ENCODE results near the gene ZNF30.
A peak's percentile ranks its signal among the peaks of the same experiment; 100 is the strongest.
"Not testable (repeated sequence)": the region's sequence is repeated elsewhere in the genome, so short reads cannot be mapped to it uniquely, and the experiment has no call there.

ZNF30 gene

DNA sequence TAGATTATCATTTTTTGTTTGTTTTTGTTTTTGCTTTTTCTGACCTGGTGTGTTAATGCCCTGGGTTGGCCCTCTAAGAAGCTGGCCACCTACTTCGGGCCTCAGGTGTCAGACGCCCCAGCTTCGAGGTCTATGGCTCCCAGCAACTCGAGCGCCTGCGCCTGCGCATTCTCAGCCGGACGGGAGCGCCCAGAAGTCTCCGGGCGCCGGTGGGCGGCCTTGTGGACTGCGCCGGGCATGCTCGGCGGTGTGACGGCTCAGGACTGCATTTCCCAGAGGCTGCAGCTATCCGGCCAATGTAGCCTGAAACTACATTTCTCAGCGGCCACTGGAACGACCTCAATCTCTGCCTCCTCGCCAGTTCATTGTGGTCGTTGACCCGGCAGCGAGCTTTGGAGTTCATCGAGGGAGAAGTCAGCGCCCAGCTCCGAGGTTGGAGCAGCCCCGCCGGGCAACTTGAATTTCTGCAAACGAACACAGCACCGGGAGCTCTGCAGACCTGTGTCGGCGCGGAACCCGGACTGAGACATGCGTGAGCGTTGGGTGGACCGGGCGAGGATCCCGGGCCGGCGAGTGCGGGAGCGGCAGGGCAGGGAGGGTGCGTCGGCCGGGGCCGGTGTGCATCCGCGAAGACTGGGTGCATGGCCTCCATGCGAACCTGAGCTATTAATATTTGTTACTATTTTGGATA is at the start of gene ZNF30:
Gene ZNF30, plus strand, starts transcription at position 219 of the 691 bp plus-strand sequence. CDS start 3,045 bp downstream, outside the sequence.
- TF ChIP-seq JUND (IDR thresholded peaks at IDR 0.05; ENCODE audit: low read depth) = no peak
- peak; percentile 90 to 91 for DNase-seq (ENCODE audit: low read depth in 1 of 2, low spot score in 1 of 2)
- in situ Hi-C loops (cut with HindIII; ENCODE audit: low pct_unique_long_range_greater_than_20kb, low sequenced_read_pairs) = no loop called here

DNA sequence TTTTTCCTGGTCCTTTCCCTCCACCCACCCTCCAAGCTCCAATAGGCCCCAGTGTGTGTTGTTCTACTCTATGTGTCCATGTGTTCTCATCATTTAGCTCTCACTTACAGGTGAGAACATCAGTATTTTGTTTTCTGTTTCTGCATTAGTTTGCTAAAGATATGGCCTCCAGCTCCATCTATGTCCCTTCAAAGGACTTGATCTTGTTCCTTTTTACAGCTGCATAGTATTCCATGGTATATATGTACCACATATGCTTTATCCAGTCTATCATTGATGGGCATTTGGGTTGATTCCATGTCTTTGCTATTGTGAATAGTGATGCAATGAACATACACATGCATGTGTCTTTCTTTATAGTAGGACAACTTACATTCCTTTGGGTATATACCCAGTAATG is 47.1 kb upstream of the ZNF30 start:
- no peak for DNase-seq (ENCODE audit: low read depth in 1 of 2, low spot score in 1 of 2)
- no peak for TF ChIP-seq JUND (IDR thresholded peaks at IDR 0.05; ENCODE audit: low read depth)
- in situ Hi-C loops (cut with HindIII; ENCODE audit: low pct_unique_long_range_greater_than_20kb, low sequenced_read_pairs) = no loop called here

DNA sequence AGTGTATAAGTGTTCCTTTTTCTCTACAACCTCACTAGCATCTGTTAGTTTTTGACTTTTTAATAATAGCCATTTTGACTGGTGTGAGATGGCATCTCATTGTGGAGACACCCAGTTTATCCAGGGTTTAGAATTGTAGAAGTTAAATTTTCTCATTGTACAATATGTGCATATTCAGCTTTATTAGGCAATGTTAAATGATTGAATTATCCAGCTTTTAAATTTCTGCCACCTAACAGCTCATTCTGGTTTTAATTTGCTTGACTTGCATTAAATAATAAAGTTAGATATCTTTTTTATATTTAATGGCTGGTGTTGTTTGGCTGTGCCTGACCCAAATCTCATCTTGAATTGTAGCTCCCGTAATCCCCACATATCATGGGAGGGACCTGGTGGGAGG is 46.7 kb upstream of the ZNF30 start:
- TF ChIP-seq JUND (IDR thresholded peaks at IDR 0.05; ENCODE audit: low read depth) = no peak
- no peak for DNase-seq (ENCODE audit: low read depth in 1 of 2, low spot score in 1 of 2)
- in situ Hi-C loops (cut with HindIII; ENCODE audit: low pct_unique_long_range_greater_than_20kb, low sequenced_read_pairs) = no loop called here

DNA sequence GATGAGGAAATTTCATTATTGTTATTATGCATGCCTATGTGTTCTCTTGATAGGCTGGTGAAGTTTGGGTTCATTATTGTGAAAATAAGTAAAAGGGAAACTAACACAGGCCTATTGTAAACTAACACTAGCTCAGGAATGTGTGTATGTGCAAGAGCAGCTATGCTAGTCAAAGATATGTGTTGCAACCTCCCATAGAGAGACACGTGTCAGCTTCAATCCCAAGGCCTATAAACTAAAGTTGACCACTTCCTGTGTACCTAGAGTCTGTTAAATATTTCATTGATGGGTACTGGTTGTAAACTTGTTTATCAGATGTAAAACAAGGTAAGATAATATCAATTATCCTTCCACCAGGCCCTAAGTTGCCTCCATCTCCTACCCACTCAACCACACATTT is 44.7 kb upstream of the ZNF30 start:
- in situ Hi-C loops (cut with HindIII; ENCODE audit: low pct_unique_long_range_greater_than_20kb, low sequenced_read_pairs) = no loop called here
- no peak for TF ChIP-seq JUND (IDR thresholded peaks at IDR 0.05; ENCODE audit: low read depth)
- DNase-seq (ENCODE audit: low read depth in 1 of 2, low spot score in 1 of 2) = peak in 1 of 2 experiments; percentile 33

DNA sequence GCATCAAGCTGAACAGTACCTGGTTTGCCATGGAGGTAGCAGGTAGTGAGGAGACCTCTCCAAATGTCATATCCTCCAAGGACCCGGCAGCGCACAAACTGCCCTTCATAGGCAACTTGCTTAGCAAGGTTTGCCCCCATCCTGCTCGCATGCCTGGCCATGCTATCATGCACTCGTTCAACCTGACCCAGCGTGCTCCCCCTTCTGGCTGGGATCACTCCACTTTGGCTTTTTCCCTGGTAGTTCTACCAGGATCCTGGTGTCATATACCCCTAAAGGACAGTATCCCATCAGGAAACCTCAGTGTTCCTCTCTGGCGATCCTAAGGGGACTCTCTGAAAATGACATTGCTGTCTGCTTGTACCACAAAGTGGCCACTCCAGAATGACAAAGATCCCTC is 38.6 kb upstream of the ZNF30 start:
- no peak for TF ChIP-seq JUND (IDR thresholded peaks at IDR 0.05; ENCODE audit: low read depth)
- DNase-seq (ENCODE audit: low read depth in 1 of 2, low spot score in 1 of 2) = no peak
- in situ Hi-C loops (cut with HindIII; ENCODE audit: low pct_unique_long_range_greater_than_20kb, low sequenced_read_pairs) = no loop called here

DNA sequence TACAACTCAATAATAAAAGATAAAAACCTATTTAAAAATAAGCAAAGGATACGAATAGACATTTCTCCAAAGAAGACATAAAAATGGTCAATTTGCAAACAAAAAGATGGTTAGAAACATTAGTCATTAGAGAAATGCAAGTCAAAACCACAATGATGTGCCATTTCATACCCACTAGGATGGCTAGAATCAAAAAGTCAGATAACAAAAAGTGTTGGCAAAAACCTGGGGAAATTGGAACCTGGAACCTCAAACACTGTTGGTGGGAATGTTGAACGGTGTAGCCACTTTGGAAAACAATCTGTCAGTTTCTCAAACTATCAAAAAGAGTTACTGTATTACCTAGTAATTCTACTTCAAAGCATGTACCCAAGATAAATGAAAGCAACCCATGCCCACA is 26.5 kb upstream of the ZNF30 start:
- in situ Hi-C loops (cut with HindIII; ENCODE audit: low pct_unique_long_range_greater_than_20kb, low sequenced_read_pairs) = no loop called here
- DNase-seq (ENCODE audit: low read depth in 1 of 2, low spot score in 1 of 2) = no peak
- TF ChIP-seq JUND (IDR thresholded peaks at IDR 0.05; ENCODE audit: low read depth) = no peak

DNA sequence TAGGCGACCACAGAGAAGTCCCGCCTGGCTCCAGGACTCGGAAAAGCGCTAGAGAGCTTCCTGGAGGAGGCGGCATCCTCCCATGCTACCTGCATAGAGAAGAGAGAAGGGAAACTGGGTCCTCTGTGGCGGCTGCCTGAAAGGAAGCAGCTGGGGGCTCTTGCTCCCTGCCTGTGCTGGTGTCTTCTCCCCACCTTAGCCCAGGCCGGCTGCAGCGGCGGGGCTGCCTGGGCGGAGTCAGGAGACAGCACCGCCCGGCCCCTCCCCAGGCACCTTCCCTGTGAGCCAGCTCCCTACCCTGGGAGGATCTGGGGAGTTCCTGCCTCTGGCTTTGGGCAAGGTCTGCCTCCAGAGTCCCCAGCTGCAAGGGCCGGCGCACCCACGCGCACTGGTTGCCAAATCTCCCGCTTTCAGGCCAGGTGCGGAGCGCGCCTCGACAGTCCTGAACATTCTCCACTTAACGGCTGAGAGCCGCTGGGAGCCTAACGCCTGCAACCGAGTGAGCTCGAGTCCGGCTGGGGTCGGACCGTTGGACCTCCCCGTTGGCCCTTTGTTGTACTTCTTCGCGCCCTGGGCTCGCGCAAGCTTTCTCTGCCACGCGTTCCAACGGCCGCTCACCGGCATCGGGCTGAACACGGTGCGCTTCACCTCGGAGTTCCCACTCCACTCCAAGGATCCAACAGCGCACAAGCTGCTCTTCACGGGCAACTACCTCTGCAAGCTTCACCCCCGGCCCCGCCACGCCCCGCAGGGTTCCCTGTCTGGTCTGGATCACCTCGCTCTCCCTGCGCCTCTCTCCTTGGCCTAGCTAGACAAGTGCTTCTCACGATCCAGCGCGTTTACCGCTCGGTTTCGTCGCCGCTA is 21.8 kb upstream of the ZNF30 start:
- DNase-seq (ENCODE audit: low read depth in 1 of 2, low spot score in 1 of 2) = no peak
- TF ChIP-seq JUND (IDR thresholded peaks at IDR 0.05; ENCODE audit: low read depth) = no peak
- in situ Hi-C loops (cut with HindIII; ENCODE audit: low pct_unique_long_range_greater_than_20kb, low sequenced_read_pairs) = no loop called here

DNA sequence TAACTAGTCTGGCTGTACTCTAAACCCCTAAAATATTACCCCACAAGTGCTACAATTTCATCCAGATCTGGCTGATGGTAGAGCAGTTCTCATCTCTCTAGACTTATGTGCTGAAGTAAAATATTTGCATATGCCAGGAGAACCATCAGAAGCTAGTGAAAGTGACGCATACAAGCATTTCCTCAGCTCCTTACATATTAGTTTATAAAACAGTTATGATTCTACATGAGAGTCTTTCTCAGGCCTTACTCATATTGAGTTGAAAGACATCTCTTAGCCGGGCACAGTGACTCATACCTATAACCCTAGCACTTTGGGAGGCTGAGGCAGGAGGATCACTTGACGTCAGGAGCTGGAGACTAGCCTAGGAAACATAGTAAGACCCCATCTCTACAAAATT is 15.9 kb upstream of the ZNF30 start:
- no peak for DNase-seq (ENCODE audit: low read depth in 1 of 2, low spot score in 1 of 2)
- in situ Hi-C loops (cut with HindIII; ENCODE audit: low pct_unique_long_range_greater_than_20kb, low sequenced_read_pairs) = no loop called here
- no peak for TF ChIP-seq JUND (IDR thresholded peaks at IDR 0.05; ENCODE audit: low read depth)

DNA sequence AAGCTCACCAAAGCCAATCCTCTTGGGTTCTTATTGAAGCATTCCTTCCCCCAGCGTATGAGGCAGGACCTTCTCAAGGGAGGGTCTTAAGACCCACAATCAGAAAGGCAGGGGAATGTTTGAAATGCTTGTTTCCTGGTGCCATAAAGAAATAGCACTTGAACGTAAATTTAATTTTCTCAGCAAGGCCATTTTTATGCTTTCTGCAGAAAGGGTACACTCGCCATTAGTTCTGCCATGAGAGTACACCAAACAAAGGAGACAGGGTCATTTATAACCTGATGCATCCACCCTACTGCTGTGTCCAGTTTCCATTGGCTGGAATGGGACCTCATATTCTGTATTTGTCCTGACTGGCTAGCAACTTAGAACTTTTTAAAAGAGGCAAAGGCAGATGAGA is 9.6 kb upstream of the ZNF30 start:
- DNase-seq (ENCODE audit: low read depth in 1 of 2, low spot score in 1 of 2); in situ Hi-C loops (cut with HindIII; ENCODE audit: low pct_unique_long_range_greater_than_20kb, low sequenced_read_pairs): not testable (repeated sequence)

DNA sequence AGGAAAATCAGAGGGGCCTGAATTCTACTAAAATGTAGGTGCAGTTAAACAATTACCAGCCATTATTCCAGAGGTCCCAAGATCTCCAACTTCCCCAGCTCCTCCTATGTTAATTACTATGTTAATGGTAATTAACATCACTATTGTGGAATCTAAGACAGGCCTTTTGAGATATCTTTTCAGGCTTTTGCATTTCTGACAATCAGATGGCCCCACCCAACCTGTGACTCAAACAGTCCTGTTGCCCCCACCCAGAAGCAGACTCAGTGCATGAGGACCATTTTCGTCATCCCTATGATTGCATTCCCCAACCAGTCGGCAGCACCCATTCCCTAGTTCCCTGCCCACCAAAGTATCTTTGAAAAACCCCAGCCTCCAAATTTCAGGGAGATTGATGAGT is 8.5 kb upstream of the ZNF30 start:
- DNase-seq (ENCODE audit: low read depth in 1 of 2, low spot score in 1 of 2) = no peak
- TF ChIP-seq JUND (IDR thresholded peaks at IDR 0.05; ENCODE audit: low read depth) = no peak
- in situ Hi-C loops (cut with HindIII; ENCODE audit: low pct_unique_long_range_greater_than_20kb, low sequenced_read_pairs) = no loop called here

DNA sequence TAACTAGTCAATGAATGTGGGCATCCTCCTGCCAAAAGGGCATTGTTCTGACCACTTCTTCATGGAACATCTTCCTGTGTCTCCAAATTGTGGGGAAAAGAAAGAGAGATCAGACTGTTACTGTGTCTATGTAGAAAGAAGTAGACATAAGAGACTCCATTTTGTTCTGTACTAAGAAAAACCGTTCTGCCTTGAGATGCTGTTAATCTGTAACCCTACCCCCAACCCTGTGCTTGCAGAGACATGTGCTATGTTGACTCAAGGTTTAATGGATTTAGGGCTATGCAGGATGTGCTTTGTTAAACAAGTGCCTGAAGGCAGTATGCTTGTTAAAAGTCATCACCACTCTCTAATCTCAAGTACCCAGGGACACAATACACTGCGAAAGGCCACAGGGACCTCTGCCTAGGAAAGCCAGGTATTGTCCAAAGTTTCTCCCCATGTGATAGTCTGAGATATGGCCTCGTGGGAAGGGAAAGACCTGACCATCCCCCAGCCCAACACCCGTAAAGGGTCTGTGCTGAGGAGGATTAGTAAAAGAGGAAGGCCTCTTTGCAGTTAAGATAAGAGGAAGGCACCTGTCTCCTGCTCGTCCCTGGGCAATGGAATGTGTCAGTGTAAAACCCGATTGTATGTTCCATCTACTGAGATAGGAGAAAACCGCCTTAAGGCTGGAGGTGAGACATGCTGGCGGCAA is 6.5 kb upstream of the ZNF30 start:
- in situ Hi-C loops (cut with HindIII; ENCODE audit: low pct_unique_long_range_greater_than_20kb, low sequenced_read_pairs); DNase-seq (ENCODE audit: low read depth in 1 of 2, low spot score in 1 of 2): not testable (repeated sequence)

DNA sequence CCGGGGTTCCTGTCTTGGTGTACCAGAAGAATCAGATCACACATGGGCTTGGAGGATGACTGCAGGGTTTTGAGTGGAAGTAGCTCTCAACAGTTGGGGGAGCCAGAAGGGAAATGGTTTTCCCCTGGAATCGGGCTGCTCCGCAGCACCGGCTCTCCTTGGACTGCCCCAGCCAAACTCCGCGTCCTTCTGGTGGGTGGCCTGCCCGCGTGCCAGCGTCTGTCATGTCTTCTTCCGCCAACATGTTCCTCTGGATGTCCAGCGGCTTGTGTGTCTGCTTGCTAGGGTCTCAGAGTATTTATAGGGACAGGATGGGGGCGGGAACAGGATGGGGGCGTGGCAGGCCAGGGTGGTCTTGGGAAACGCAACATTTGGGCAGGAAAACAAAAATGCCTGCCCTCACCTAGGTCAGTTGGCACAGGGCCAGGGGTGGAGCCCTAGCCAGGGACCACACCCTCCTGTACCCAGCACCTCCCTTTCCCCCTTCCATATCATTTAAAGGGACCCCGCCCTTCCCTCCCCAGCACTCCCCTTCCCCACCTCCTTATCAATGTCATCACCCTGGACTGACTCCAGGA is 1.3 kb upstream of the ZNF30 start:
- TF ChIP-seq JUND (IDR thresholded peaks at IDR 0.05; ENCODE audit: low read depth) = no peak
- no peak for DNase-seq (ENCODE audit: low read depth in 1 of 2, low spot score in 1 of 2)
- in situ Hi-C loops (cut with HindIII; ENCODE audit: low pct_unique_long_range_greater_than_20kb, low sequenced_read_pairs) = no loop called here

DNA sequence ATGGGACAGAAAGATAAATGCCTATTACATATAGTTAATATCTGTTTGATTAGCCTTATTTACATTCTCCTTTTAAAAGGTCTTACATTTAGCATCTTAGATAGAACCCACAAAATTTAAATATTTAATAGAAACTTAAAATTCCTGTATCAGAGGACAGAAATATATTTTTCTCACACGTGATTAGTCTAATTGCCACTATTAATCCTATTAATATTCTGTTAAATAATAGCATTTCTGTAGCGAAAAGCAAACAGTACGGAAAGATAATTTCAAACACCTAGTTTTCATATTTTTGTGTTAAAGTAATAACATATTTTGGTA is 380 bp upstream of the ZNF30 start:
- TF ChIP-seq JUND (IDR thresholded peaks at IDR 0.05; ENCODE audit: low read depth) = no peak
- DNase-seq (ENCODE audit: low read depth in 1 of 2, low spot score in 1 of 2) = no peak
- in situ Hi-C loops (cut with HindIII; ENCODE audit: low pct_unique_long_range_greater_than_20kb, low sequenced_read_pairs) = no loop called here

Measured in T47D (cell line).